ENCODE data around the gene DDX54.
"Not testable (repeated sequence)": the region's sequence is repeated elsewhere in the genome, so short reads cannot be mapped to it uniquely, and the experiment has no call there.

Gene DDX54

DNA sequence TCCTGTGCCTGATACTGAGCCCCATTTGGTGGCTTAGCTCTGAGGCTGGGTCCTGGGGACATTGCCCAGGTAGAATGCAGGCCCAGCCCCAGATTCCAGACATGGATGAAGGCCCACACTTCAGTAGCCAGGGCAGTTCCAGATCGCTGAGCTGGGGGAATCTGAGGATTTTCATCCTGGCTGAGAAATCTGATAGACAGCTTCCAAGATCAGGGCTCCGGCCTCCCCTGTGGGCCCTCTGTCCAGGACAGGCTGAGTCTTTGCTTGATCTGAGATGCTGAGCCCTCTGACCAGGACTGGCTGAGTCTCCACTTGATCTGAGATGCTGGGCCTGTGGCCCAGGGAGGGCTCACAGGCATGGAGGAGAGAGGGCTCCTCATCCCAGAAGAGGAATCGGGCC, 46.5 kb downstream of the DDX54 start:
- DNase-seq, result no peak

DNA sequence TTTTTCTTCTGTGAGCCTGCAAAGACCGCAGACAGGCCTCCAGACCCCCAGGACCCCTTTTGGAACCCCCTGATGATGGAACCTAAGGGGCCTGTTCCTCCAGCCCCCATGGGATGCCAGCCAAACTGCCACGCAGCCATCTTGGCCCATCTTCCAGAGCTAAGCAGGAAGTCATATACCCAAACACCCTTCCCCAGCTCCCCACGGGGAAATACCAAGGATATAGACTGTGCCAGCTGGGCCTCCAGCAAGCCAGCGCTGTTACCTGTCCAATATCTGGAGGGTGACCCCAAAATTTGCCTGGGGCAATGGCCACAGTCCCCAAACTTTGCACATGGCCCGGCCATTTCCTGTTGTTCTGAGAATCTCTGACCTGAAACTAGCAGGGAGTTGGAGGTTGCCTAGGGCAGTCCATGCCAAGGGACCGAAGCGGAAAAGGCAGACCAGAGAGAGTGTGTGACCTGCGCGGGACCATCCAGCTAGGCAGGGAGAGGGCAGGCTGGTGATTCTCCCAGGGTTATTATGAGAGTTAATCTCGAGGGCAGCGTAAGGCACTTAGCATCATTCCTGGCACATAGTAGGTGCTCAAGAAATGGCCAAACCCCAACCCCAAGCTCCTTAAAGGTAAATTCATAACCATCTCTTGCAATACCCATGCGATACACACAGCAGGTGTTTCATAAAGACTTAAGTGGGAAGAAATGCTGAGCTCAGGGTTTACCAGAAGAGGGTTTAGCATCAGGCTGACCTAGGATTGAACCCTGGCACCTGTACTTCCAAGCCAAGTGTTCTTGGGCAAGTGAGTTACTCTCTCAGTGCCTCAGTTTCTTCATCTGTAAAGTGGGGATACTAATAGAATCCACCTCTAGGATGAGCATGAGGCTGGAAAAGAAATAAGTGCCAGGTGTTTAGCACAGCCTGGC, 47.2 kb downstream of the DDX54 start:
- no peak for DNase-seq

DNA sequence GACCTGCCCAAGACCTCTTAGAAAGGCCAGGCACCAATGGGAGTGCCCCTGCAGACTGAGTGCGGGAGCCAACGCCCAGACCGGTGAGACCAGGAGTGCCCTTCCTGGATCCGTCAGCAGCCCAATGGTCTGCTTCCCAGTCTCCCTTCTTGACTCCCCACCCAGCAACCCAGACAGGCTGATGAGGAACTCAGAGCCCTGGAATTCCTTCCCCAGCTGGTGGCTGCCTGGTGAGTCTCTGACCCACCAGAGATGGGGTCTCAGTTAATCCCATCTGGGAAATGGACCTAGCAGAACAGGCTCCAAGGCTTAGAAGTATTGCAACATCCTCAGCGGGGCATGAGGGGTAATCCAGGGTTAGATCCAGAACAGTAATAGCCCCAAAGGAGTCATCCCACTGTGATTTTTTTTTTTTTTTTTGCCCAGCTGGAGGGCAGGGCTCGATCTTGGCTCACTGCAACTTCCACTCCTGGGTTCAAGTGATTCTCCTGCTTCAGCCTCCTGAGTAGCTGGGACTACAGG, 48.2 kb downstream of the DDX54 start:
- DNase-seq, result no peak

DNA sequence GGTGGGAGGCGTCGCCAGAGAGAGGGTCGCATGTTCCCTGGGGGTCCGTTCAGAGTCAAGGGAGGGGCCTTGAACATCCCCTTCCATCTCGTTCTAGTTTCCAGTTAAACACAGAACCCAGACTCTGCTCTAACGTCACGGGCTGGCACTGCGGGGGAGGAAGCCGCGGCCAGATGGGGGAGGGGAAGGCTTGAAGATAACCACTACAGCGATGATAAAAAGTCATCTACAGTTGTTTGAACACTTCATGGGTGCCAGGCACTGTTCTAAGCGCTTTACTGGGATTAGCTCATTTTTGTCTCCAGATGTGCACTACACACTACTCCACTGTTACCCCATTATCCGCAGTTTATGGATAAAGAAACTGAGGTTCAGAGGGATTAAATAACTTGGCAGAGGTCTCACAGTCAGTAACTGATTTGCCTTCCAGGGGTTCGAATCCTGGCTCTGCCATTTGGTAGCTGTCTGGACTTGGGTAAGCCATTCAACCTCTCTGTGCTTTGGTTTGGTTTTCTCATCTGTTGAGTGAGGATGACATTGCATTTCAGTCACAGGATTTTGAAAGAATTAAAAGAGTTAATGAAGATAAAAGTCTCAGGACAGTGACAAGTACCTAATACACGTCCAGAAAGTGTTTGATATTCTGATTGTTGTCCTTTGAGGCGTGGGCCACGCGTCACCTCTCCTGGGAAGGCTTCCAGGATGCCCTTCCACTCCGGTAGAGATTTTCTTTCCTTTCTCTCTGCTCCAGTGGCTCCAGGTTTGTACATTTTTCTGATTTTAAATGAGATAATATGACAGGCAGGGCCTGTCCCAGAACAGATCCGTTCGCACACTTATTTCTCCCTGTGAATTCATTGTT, 48.9 kb downstream of the DDX54 start:
- DNase-seq, result no peak

GRCh38 chr12:113135178-113136127, 49.8 kb downstream of the DDX54 start, which contains the start of gene RASAL1:
RASAL1 (minus strand) TSS chr12:113135761; CDS start chr12:113135462, 299 bp downstream.
- DNase-seq, result peak; percentile 52

GRCh38 chr12:113134521-113134951, 50.7 kb downstream of the DDX54 start:
- no peak for DNase-seq

DNA sequence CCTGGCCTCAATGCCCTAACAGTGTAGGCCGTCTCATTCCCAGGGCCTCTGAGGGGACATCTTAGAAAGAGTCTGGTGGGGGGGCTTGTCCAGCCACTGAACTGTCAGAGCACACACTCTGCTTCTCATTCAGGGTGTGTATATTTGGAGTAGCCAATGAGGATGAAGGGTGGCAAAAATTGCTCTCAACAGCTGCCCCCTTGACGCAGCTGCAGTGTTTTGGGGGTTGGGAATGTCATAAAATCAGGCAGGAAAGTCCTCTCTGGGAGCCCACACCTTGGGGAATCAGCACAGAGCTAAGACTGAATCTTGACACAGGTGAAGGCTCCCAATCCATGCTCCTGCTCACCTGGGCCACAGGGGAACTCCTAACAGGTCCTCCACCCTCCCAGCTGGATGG, 51.2 kb downstream of the DDX54 start:
- DNase-seq, result no peak

DNA sequence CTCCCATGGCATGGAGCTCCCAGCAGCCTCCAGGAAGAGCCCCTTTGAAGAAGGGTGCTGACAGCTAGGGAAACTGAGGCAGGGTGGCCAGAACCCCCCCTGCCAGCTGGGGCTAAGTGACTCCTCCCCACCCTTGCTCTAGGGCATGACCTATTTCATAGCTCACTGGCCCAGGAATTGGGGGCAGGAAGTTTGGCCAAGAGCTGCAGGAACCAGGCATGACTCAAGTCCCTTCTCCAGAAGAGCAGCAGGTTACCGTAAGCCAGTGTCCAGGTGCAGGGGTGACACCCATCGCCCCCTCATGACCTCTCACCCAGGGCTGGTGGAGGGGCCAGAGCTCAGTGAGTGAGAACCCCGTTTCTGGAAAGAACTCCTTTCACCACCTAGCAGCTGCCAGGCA, 51.6 kb downstream of the DDX54 start:
- no peak for DNase-seq

- no peak for DNase-seq
These were observed 52.2 kb downstream of the DDX54 start for GRCh38 chr12:113133036-113133435.

DNA sequence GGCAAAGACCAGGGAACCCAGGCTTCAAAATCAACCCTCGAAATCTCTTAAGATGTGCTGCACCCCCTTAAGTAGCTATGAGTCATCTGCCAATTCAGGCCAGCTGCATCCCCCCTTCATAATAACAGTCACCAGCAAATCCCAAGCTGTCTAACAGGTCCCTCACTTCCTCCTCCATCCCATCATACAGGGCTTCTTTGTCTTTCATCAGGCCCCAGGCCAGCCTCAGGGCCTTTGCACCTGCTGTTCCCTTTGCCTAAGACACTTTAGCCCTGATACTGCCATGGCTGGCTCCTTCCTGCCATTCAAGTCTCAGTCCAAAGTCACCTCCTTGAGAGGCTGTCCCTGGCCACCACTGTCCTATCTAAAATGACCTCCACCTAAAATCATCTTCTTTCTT, 53.7 kb downstream of the DDX54 start:
- DNase-seq, result no peak

DNA sequence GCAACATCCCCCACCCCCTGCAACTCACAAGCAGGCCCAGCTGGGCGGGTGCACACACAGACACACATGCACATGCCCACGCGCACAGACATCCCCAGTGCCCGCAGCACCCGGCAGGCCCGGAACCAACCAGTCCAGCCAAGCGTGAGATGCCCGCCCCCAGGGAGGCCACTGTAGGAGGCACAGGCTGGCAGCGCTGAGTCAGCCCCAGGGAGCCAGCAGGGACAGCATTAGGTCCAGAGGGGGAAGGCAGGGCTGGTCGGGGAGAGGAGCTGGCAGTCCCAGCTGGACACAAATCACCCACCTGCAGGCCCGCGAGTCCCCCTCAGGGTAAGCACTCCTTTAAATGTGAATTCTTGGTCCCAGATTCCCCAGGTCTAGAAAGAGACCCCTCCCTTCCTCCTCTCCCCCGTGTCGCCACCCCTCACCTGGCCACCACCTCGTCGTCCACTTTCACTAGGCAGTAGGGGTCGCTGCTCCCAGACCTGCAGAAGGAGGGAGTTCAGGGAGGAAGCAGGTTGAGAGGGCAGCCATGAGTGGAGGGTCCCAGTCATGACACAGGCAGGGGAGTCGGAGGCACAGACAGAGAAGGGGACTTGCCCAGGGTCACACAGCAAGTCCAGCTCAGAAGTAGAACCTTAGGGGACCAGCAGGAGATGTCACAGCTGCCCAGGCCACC, 54.7 kb downstream of the DDX54 start:
- no peak for DNase-seq

GRCh38 chr12:113129664-113130456, 55.4 kb downstream of the DDX54 start:
- no peak for DNase-seq

DNA sequence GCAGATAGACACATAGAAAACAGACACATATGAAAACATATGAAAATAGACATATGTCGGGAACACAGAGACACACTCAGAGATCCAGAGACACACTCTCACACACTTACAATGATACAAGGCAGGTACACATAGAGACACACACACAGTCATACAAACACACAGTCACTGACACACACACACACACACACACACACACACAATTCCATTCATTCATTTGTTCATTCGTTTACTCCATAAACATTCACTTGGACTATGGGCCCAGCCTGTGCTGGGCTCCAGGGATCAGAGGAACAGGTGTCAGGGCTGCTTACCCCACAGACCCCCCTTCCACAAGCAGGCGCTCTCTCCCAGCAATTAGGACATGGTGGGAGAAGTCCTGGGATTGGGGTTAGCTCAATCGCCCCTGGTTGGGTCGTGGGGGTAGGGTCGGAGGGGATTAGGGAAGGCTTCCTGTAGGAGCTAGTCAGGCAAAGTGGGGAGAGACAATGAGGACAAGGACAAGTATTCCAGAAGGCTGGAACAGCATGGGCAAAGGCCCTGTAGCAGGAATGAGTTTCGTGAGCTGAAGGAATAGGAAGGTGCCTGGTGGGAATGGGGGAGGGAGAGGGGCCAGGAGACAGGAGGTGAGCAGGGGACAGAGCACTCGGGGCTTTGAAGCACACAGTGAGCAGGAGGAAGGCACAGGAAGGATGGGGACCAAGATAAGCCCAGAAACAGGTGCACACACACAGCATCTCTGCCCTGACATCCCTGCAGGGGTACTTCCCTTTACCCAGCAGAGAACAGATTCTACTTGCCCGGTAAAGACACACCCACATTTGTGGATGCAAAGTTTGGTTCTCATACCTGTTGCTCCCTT, 56.2 kb downstream of the DDX54 start:
- DNase-seq, result no peak

- no peak for DNase-seq
These were observed 57.5 kb downstream of the DDX54 start for GRCh38 chr12:113127791-113128199.

DNA sequence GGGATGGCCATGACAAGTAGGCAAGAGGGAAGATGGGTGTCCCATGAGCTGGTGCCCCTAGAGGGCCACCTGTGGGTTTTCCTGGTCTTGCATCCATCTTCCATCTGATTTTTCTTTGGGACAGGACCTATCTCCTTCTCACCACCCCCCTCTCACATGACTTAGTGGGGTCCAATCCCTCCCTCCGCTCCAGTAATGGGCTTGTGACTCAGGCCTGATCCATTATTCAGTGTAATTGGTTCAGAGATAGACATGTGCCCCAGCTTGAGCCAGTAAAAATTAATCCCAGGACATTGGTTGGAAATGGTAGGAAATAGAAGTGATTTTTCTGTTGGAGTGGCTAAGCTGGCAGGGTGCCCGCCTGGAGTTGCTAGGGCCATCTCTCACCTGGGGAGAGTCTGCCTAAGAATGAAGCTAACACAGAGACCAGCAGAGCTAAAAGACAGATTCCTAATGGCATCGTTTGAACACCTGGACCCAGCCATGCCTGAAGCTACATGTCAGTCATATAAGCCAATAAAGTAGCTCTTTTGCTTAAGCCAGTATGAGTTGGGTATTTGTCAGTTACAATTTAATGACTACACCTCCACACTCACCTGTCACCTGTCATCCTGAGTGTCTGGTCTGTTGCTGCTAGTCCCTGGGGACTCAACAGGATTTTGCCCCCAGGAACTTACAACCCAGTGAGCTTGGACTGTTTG, 64.5 kb downstream of the DDX54 start:
- DNase-seq, result no peak

GRCh38 chr12:113119980-113120669, 65.2 kb downstream of the DDX54 start:
- DNase-seq, result no peak

DNA sequence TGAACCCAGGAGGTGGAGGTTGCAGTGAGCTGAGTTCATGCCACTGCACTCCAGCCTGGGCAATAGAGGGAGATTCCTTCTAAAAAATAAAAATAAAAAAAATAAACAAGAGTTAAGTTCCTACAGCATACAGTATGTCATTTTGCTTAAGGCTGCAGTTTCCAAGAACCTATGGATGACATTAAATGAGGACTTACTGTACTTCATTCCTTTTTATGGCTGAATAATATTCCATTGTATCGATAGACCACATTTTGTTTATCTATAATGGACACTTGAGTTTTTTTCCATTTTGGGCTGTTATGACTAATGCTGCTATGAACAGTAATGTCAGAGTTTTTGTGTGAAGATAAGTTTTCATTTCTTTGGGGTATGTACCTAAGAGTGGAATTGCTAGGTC, 67.1 kb downstream of the DDX54 start:
- DNase-seq, result no peak

DNA sequence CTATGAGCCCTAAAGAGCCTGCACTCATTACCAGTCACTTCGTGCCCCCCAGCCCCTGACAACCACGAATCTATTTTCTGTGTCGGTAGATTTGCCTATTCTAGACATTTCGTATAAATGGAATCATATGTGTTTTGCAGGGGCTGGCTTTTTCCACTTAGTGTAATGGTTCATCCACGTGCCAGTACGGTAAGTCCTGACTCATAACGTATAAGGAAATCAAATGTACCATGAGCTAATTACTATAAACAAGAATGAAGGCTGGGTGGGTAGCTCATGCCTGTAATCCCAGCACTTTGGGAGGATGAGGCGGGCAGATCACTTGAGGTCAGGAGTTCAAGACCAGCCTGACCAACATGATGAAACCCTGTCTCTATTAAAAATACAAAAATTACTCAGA, 67.6 kb downstream of the DDX54 start:
- not testable (repeated sequence) for DNase-seq

DNA sequence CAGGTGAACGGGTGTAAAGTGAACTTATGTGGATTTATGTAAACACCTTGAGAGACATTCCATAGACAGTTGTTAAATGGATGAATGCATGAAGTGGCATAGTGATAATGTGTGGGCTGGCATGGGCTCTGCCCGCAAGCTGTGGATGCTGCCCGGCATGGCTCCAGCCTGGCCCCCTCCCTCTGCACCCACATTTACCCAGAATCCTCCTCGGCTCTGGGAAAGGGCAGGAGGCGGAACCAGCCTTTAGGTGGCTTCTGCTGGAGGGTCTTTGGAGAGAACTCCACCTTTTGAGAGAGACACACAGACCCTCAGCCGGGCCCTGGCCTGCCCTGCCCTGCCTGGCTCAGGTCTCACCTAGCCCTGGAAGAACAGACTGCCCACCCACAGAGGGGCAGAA, 68.4 kb downstream of the DDX54 start:
- no peak for DNase-seq

Measured in NCI-H2227 treated with DMSO at 0.1 percent for 48 hours (cell line).